Camera-type eye (tissue), 1 donor: Measurements from ENCODE around the gene TMEM154. TPM values are rescaled to one million over a fixed set of nuclear protein-coding genes. Genes with fewer than 3 reads are reported as not detected.

Source experiments
- total RNA-seq: library from RNA; depleted of rRNA; stranded (reverse); fragments of >200 nt; gene quantifications from one replicate; pipeline ENCODE4 v1.2.3, GENCODE V29; 2014

Gene TMEM154, protein sequence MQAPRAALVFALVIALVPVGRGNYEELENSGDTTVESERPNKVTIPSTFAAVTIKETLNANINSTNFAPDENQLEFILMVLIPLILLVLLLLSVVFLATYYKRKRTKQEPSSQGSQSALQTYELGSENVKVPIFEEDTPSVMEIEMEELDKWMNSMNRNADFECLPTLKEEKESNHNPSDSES
- 1.6 TPM for total RNA-seq

DNA sequence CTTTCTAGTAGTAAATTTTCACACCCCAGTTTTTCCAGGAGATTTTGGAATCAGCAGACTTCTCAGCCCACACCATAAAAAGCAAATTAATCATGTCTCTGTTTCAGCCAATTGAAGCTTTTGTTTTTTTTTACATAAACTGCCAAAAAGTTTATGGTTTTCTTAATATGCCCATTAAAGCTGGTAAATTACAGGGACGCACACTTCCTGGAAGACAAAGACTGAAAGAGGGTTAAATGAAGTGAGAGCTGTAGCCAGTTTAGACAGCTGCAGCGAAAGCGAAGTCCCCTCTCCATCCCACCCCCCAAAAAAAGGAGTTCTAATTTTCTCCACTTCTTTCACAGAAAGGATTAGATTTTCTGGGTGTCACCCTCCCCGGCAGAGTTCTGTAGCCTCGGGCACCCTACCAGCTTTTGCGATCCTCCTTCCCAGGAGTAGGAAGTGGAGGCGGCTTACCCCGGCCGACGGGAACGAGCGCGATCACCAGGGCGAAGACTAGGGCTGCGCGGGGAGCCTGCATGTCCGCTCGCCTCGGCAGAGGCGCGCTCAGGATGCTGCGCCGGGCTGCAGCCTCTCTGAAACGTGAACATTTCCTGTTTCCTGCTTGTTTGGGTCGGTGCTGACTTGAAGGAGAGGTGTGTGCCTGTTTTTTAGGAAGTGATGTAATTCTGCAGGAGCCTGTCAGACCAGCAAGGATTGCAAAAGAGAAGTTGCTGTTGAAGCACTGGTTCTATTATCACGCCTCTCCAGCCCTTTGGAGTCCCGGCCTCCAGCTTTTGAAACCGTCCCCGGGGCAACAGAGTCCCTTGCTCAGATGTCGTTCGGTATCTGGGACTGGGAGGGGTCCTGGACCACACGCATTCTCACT lies at the start of gene TMEM154:
Gene TMEM154, minus strand, starts transcription at position 584 of the 868 bp plus-strand sequence. Its CDS starts 64 bp downstream, at position 520.

Other genes with a start within 250 kb of the TMEM154 start
- gene FBXW7, start 143.9 kb downstream of the TMEM154 start, total RNA-seq, result 243 TPM
- gene TIGD4, start 99.7 kb upstream of the TMEM154 start, total RNA-seq, result 9.6 TPM
- gene ARFIP1, start 100.0 kb upstream of the TMEM154 start, total RNA-seq, result 60.7 TPM